Subcutaneous adipose tissue (tissue), 4 donors: ENCODE results near the gene MLIP. TPM values are rescaled to one million over a fixed set of nuclear protein-coding genes. Genes with fewer than 3 reads are reported as not detected.

Source experiments
- CTCF ChIP-seq: fragments of 450-650 bp; IDR thresholded peaks from one replicate; pipeline ENCODE4 v1.5.1; 2016; ENCODE audit warnings: low read depth, mild to moderate bottlenecking, control low read depth, antibody characterized with exemption, moderate library complexity
- total RNA-seq, 4 donors: library from RNA; depleted of rRNA; stranded (reverse); fragments of >200 nt; gene quantifications; one replicate each; pipeline ENCODE4 v1.1.0, GENCODE V29; 2016

MLIP gene
- total RNA-seq, 4 donors from 2014 or later: 0.51 to 10.1 (median 4.6) TPM

DNA sequence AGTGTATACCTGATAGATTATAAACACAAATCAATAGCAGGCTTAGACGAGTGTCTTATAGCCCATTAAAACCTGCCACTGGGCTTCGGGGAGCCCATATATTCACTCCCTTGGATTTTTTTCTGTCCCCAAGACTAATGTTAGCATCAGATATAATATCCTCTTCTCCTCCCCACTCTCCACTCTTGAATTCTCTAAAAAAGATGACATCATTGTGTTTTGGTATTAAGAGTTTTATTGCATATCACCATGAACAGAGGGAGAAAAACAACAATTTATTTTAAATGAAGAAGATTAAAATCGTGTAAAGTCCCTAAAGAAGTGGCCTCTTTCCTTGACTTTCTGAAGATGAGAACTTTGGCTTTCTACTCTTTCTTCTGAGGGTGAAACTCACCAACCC, 84.4 kb downstream of the MLIP start:
- TF ChIP-seq CTCF: no peak

DNA sequence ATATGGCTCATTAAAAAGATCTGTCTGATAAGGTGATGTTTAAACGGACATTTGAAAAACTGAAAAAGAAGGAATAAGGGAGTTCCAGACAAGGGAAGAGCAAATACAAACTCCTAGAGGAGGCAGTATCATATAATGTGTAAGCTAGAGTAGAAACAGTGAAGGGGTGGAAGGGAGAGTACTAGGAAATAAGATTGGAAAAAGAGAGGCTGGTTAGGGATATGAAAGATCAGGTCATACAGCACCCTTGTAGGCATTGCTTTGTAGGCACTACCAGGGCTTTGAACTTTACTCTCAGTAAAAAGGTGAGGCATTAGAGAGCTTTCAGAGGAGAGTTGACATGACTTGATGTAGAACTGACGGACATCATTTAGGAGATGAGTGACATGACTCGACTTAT, 85.7 kb downstream of the MLIP start:
- TF ChIP-seq CTCF: no peak

DNA sequence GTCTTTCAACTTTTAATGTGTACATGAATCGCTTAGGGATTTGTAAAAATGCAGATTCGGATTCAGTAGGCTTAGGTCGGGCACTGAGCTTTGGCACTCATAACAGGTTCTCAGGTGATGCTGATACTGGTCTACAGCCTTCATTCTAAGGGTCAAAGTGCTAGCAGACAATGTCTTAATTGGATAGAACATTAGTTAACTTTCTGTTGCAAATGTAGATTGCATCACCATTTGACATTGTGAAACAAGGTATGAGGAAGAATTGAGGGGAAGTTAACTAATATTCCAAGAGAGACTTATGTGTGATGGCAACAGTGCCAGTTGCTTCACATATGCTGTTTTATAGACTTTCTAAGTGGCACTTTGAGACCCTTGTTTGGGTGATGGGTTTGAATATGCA, 86.9 kb downstream of the MLIP start:
- no peak for TF ChIP-seq CTCF

GRCh38 chr6:54204921-54205591, 93.8 kb downstream of the MLIP start:
- no peak for TF ChIP-seq CTCF

DNA sequence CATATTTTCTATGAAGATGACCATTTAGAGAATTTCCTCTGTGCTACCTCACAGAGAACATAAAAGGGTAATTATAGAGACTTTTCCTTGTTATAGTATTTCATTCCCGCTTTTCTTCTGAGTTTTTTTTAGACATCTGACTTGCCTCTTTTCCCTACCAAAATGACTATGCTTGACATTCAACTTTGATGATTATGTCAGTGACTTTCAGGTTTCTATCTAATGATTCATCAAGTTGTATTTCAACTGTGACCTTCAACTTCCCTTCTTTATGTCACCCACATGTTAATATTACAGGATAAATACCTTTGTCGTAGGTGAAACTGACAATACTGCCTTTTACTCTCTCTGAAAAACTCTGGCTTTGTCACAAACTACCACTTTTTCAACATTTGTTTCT, 95.3 kb downstream of the MLIP start:
- TF ChIP-seq CTCF: no peak

DNA sequence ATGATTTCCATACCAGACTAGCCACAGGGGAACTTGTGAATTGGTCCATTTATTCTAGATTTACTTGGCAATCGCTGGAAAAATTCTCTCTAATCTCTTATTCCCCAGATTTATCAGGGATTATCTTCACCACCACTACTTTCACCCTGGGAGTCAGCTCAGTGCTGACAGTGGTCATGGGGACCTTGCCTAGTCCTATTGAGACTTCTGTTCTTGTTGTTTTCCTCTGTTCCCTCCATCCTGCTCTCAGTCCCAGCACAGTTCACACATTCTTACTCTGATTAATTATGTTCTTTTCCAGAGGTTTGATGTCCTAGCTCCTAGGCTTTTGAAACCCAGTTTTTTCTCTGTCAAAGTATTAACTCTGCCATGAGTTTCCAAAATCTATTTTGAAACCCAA, 103.0 kb downstream of the MLIP start:
- no peak for TF ChIP-seq CTCF

DNA sequence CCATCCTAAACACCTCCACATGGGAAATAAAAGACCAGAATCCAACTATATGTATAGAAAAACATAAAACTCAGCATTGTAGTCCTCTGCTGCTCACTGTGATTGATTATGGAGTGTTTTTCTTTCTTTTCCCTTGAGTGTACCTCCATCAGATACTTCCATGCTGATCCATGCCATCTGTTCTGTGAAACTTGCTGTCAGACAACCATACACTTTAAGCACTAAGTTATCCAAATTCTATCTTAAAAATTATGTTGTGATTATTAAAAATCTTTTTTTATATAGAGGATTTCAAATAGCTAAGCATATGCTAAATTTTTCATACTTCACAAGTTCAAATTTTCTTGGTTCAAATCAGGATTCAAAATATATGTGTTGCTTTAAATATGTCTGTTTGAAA, 105.1 kb downstream of the MLIP start:
- TF ChIP-seq CTCF: no peak
